ENCODE measurements around the gene HSPG2. TPM values are rescaled to one million over a fixed set of nuclear protein-coding genes. Genes with fewer than 3 reads are reported as not detected.

HSPG2 gene
- total and polyA plus RNA-seq, 9 of the 15 experiments (the other 6 are each of a cell fraction or from before 2014, with no cell fraction given) = 0.14 to 160 (median 15.7) TPM

DNA sequence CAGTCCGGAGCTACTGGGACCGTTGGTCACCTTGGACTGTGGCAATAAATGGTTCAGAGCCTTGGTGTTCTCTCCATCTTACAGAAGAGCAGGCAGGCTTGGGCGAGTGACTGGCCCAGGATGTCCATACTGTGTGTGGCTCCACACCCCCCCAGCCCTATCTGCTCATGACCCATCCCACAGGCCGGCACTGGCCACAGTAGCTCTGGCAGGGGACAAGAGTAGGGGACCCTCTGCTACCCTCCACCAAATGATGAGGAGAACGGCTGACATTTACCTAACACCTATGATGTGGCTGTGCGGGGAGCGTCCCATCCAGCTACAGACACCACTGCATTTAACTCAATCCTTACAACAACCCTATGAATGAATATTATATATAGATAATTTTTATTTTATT, 111.7 kb downstream of the HSPG2 start:
- no TSS peak for BruUV-seq (replicated peaks)
- in situ Hi-C loops (cut with MboI) (no loop called here), intact Hi-C loops (cut with micrococcal nuclease) (no loop called here)
- DNase-seq (ENCODE audit: extremely low read depth in 1 of 4, low spot score in 3 of 4) = no peak
- POLR2A ChIA-PET = interaction anchor here (0.5 kb wide), 1 partner anchor 16 kb away, joined by 3 read pairs; no protein-coding TSS in a partner anchor
- Histone ChIP-seq H3K9ac (ENCODE audit: insufficient read depth in 1 of 2, low read depth in 2 of 2, low read length in 2 of 2) (no peak overlapping the region), H3K27ac (ENCODE audit: extremely low read depth, low read depth, low read length) (no peak overlapping the region), H4K20me1 (replicated peaks; ENCODE audit: control insufficient read depth, insufficient read depth, low read length) (no peaks in the 10 kb centered on the region), H3K27me3 (ENCODE audit: control insufficient read depth in 2 of 2, insufficient read depth in 2 of 2, low read length in 2 of 2) (no peaks in the 10 kb centered on the region), H3K36me3 (ENCODE audit: control insufficient read depth, insufficient read depth, low read length) (peaks cover 72% of the 10 kb centered on the region; the same call in 2 of the 3 replicates), H2AFZ (ENCODE audit: low read depth, low read length) (no peak overlapping the region), H3K4me2 (ENCODE audit: insufficient read depth, low read length) (no peak overlapping the region), H3K9me3 (replicated peaks; ENCODE audit: control insufficient read depth, insufficient read depth, low read depth, low read length) (no peaks in the 10 kb centered on the region), H3K79me2 (ENCODE audit: control insufficient read depth, insufficient read depth, low read length) (no peaks in the 10 kb centered on the region), H3K4me1 (replicated peaks in 1 of 2; ENCODE audit: control insufficient read depth in 2 of 2, insufficient read depth in 2 of 2, low read length in 2 of 2) (peaks cover 8 to 47% of the 10 kb centered on the region in 2 experiments; a peak in 4 of 5 replicates), H3K9me1 (ENCODE audit: control insufficient read depth, insufficient read depth, low read length) (peaks cover 3% of the 10 kb centered on the region), H3K4me3 (no peak overlapping the region)
- 88% methylated on average over 7 of the region's 7 CpGs for WGBS (ENCODE audit: insufficient coverage, low coverage, missing lambda C conversion rate)
- ATAC-seq = no peak
- TF ChIP-seq PRMT5 (CRISPR knock-in tag; IDR thresholded peaks at IDR 0.05) = no peak
- no peak for TF ChIP-seq KDM5B (IDR thresholded peaks at IDR 0.05; ENCODE audit: insufficient replicate concordance, low read depth, low read length)
- TF ChIP-seq STAT5B (CRISPR knock-in tag; IDR thresholded peaks at IDR 0.05) = no peak
- TF ChIP-seq RBM25 (IDR thresholded peaks at IDR 0.05; ENCODE audit: low read depth, low read length, severe bottlenecking) = no peak
- TF ChIP-seq RFX5 (IDR thresholded peaks at IDR 0.05; ENCODE audit: low read depth, low read length) = no peak
- no peak for TF ChIP-seq KLF16 (IDR thresholded peaks at IDR 0.05)
- TF ChIP-seq ZNF77 (CRISPR knock-in tag; IDR thresholded peaks at IDR 0.05) = no peak
- no peak for TF ChIP-seq HDAC2 (IDR thresholded peaks at IDR 0.05)
- no peak for TF ChIP-seq MCM7 (IDR thresholded peaks at IDR 0.05)
- no peak for TF ChIP-seq HLTF (IDR thresholded peaks at IDR 0.05)
- TF ChIP-seq E2F1 (CRISPR knock-in tag; IDR thresholded peaks at IDR 0.05) = no peak
- TF ChIP-seq, protein P1, sequence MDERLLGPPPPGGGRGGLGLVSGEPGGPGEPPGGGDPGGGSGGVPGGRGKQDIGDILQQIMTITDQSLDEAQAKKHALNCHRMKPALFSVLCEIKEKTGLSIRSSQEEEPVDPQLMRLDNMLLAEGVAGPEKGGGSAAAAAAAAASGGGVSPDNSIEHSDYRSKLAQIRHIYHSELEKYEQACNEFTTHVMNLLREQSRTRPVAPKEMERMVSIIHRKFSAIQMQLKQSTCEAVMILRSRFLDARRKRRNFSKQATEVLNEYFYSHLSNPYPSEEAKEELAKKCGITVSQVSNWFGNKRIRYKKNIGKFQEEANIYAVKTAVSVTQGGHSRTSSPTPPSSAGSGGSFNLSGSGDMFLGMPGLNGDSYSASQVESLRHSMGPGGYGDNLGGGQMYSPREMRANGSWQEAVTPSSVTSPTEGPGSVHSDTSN (CRISPR knock-in tag; IDR thresholded peaks at IDR 0.05; ENCODE audit: low read depth) = no peak
- TF ChIP-seq, protein P1 (tag; conservative IDR thresholded peaks at IDR 0.05; ENCODE audit: low read depth) = no peak
- TF ChIP-seq NFE2 (IDR thresholded peaks at IDR 0.05; ENCODE audit: low read depth) = no peak
- FAIRE-seq = no peak
- CTCF ChIA-PET (ENCODE audit: low intra/inter-chr PET ratio) = no interaction called here
